GM12864 (cell line): ENCODE results near the gene PELI3.

Experiments used
- DNase-seq: peaks from one replicate; pipeline ENCODE4 v3.0.0-alpha.2; 2011; ENCODE audit warnings: low read depth
- H3K4me3 ChIP-seq: 2 replicates; pipeline ENCODE4 v1.5.1; 2011; ENCODE audit warnings: mild to moderate bottlenecking, low read depth, low read length, control low read depth
- CTCF ChIP-seq: IDR thresholded peaks from 2 replicates; pipeline ENCODE4 v1.5.1; 2011; ENCODE audit warnings: low read depth, mild to moderate bottlenecking, moderate library complexity, low read length, control low read depth, inconsistent platforms; ENCODE audit errors: missing control alignments

The PELI3 gene

GRCh38 chr11:66494458-66494857 is 27.8 kb downstream of the PELI3 start:
- no peak for TF ChIP-seq CTCF
- DNase-seq: no peak
- no peak overlapping the region for H3K4me3 ChIP-seq

- no peak for TF ChIP-seq CTCF
- no peak for DNase-seq
These were observed 28.2 kb downstream of the PELI3 start for GRCh38 chr11:66494935-66495334.

GRCh38 chr11:66495401-66495854 is 28.7 kb downstream of the PELI3 start:
- TF ChIP-seq CTCF: peak; percentile 25
- no peak for DNase-seq
- H3K4me3 ChIP-seq: no peak overlapping the region

More at GRCh38 chr11:66494935-66495334, 28.2 kb downstream of the PELI3 start:
- no peak overlapping the region for H3K4me3 ChIP-seq

- no peak for DNase-seq
- H3K4me3 ChIP-seq: no peak overlapping the region
- no peak for TF ChIP-seq CTCF
These were observed 30.5 kb downstream of the PELI3 start for GRCh38 chr11:66497206-66497605.

GRCh38 chr11:66498506-66498905 is 31.8 kb downstream of the PELI3 start:
- no peak for TF ChIP-seq CTCF
- H3K4me3 ChIP-seq: no peak overlapping the region
- no peak for DNase-seq

GRCh38 chr11:66505276-66505816 is 38.6 kb downstream of the PELI3 start:
- DNase-seq: no peak
- TF ChIP-seq CTCF: no peak
- H3K4me3 ChIP-seq: no peak overlapping the region

GRCh38 chr11:66509131-66509561 is 42.4 kb downstream of the PELI3 start:
- no peak for DNase-seq
- no peak overlapping the region for H3K4me3 ChIP-seq
- TF ChIP-seq CTCF: no peak
